Coronary artery (tissue), 2 donors: ENCODE measurements around the gene GMEB2.
A peak's percentile ranks its signal among the peaks of the same experiment; 100 is the strongest.
"Not testable (repeated sequence)": the region's sequence is repeated elsewhere in the genome, so short reads cannot be mapped to it uniquely, and the experiment has no call there.

Source experiments
- DNase-seq: peaks from one replicate; pipeline ENCODE4 v3.0.0-alpha.2; 2017; ENCODE audit warnings: low spot score
- H3K27ac ChIP-seq, 2 donors: fragments of 200-600 bp; sonication (generic); one replicate each; pipeline ENCODE4 v1.5.1; 2016 to 2019
- H3K4me3 ChIP-seq: fragments of 200-600 bp; sonication (generic); 2 replicates; pipeline ENCODE4 v1.5.1; 2016; ENCODE audit warnings: mild to moderate bottlenecking, moderate library complexity
- CTCF ChIP-seq: fragments of 200-600 bp; sonication (generic); IDR thresholded peaks from one replicate; pipeline ENCODE4 v1.5.1; 2019; ENCODE audit warnings: antibody characterized with exemption

Gene GMEB2

GRCh38 chr20:63626424-63627128 is at the start of gene GMEB2:
GMEB2 (minus strand) TSS chr20:63627101; CDS start chr20:63619397, 7,704 bp downstream.
- peak within 1 kb of the TSS; percentile 99 for H3K4me3 ChIP-seq
- DNase-seq = peak; percentile 86
- peak within 1 kb of the TSS; percentile 85 to 99 for H3K27ac ChIP-seq
- TF ChIP-seq CTCF = no peak

- no peak for DNase-seq
- Histone ChIP-seq H3K4me3 (no peak overlapping the region), H3K27ac (no peak overlapping the region)
- TF ChIP-seq CTCF = no peak
These were observed 48.9 kb upstream of the GMEB2 start for GRCh38 chr20:63675681-63676368.

GRCh38 chr20:63673951-63674350 is 47.0 kb upstream of the GMEB2 start:
- no peak for TF ChIP-seq CTCF
- no peak overlapping the region for H3K4me3 ChIP-seq

GRCh38 chr20:63672666-63673065 is 45.8 kb upstream of the GMEB2 start:
- H3K27ac ChIP-seq = no peak overlapping the region
- no peak for DNase-seq
- TF ChIP-seq CTCF = no peak
- no peak overlapping the region for H3K4me3 ChIP-seq

More at GRCh38 chr20:63673951-63674350, 47.0 kb upstream of the GMEB2 start:
- no peak for DNase-seq
- H3K27ac ChIP-seq = no peak overlapping the region

GRCh38 chr20:63671695-63672094 is 44.8 kb upstream of the GMEB2 start:
- not testable (repeated sequence) for DNase-seq, H3K27ac ChIP-seq, H3K4me3 ChIP-seq

GRCh38 chr20:63668351-63668750 is 41.5 kb upstream of the GMEB2 start:
- H3K4me3 ChIP-seq = no peak overlapping the region
- no peak overlapping the region for H3K27ac ChIP-seq
- no peak for TF ChIP-seq CTCF
- no peak for DNase-seq

- Histone ChIP-seq H3K4me3 (no peak overlapping the region), H3K27ac (no peak overlapping the region)
- no peak for DNase-seq
- TF ChIP-seq CTCF = no peak
These were observed 41.0 kb upstream of the GMEB2 start for GRCh38 chr20:63667858-63668257.
